ENCODE results near the gene SMIM44. TPM values are rescaled to one million over a fixed set of nuclear protein-coding genes. Genes with fewer than 3 reads are reported as not detected.

Gene SMIM44
- total RNA-seq, 1 donor from 2014 or later: not detected

Other genes with a start within 250 kb of the SMIM44 start
- 153 TPM for gene NFIC, start 116.9 kb downstream of the SMIM44 start, total RNA-seq
- not detected for gene SMIM24, start 2.9 kb downstream of the SMIM44 start, total RNA-seq
- gene DOHH, start 17.2 kb upstream of the SMIM44 start, total RNA-seq: 10.5 TPM
- 19.0 TPM for gene FZR1, start 22.9 kb upstream of the SMIM44 start, total RNA-seq
- 0.46 TPM for gene TEKTIP1, start 55.7 kb upstream of the SMIM44 start, total RNA-seq
- gene MFSD12, start 74.1 kb upstream of the SMIM44 start, total RNA-seq: 21.7 TPM
- 34.4 TPM for gene HMG20B, start 89.5 kb upstream of the SMIM44 start, total RNA-seq
- 2.2 TPM for gene GIPC3, start 102.0 kb upstream of the SMIM44 start, total RNA-seq
- 2.6 TPM for gene TBXA2R, start 123.4 kb upstream of the SMIM44 start, total RNA-seq
- 13.7 TPM for gene CACTIN, start 143.3 kb upstream of the SMIM44 start, total RNA-seq
- 31.6 TPM for gene PIP5K1C, start 217.0 kb upstream of the SMIM44 start, total RNA-seq
- gene TJP3, start 224.9 kb upstream of the SMIM44 start, total RNA-seq: not detected